GM18505 (cell line): ENCODE measurements around the gene BBS1.
A peak's percentile ranks its signal among the peaks of the same experiment; 100 is the strongest.
"Not testable (repeated sequence)": the region's sequence is repeated elsewhere in the genome, so short reads cannot be mapped to it uniquely, and the experiment has no call there.

Experiments
- ATAC-seq: cut with Tn5 transposase; IDR thresholded peaks from one replicate; pipeline ENCODE4 v1.9.1; 2021; ENCODE audit not compliant: unreplicated experiment
- POLR2A ChIP-seq: IDR thresholded peaks from 4 replicates; pipeline ENCODE4 v1.6.1; 2011; ENCODE audit warnings: borderline replicate concordance; ENCODE audit not compliant: insufficient read depth, insufficient read length; ENCODE audit errors: extremely low read depth

BBS1 gene

DNA sequence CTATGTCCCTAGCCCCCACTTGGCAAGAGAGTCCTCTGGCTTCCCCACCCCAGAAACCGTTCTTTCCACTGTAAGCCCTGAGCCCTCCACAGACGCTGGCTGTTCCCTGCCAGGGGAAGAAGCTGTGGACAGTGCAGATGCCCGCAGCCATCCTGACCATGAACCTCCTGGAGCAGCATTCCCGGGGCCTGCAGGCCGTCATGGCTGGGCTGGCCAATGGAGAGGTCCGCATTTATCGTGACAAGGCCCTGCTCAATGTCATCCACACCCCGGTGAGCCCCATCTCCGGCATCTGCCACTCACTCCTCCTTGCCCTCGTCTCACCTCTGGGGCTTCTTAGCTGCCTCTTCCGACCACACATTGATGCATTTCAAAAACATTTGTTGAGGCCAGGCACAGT is 13.2 kb downstream of the BBS1 start:
- TF ChIP-seq POLR2A = no peak

DNA sequence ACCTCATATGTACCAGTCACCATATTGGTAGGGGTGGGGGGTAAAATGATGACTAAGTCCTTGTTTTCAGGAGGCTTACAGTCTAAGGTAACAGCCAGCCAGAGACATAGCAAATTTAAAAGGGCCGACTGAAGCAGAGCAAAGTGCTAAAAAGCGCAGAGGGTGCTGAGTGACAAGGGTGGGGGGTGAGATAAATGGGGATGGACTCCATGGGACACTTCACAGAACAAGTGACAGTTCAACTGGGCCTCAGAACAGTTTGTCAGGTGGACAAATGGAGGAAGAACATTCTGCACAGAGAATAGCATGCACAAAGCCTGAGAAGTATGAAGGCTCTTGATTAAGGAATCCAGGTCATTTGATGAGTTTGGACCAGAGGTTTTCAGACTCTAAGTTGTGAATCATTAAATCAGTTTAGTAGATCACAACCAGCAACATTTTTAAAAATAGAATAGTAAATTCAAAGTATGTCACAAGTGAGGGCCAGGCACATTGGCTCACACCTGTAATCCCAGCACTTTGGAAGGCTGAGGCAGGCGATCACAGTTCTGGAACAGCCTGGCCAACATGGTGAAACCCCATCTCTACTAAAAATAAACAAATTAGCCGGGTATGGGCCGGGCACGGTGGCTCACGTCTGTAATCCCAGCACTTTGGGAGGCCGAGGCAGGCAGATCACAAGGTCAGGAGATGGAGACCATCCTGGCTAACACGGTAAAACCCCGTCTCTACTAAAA is 14.0 kb downstream of the BBS1 start:
- no peak for ATAC-seq
- no peak for TF ChIP-seq POLR2A

More for the DNA sequence above, 13.2 kb downstream of the BBS1 start:
- ATAC-seq = no peak

DNA sequence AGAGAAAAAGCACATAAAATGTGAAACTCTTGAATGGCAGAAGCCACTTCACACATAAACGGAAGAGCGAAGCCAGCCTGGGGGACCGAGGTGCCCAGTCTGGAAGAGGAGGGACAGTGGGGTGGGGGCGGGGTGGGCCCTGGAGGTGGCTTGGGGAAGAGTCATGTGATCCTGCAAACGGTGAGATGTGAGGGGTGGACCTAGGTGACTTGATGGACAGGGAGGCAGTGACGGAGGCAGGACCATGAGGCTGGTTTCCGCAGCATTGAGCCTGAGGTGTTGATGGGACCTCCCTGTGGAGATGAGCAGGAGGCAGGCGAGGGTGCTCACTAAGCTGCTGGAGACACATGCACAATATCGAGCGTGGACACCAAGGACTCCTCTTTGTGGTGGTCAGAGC is 18.6 kb downstream of the BBS1 start:
- no peak for ATAC-seq
- no peak for TF ChIP-seq POLR2A

GRCh38 chr11:66529655-66530054 is 19.2 kb downstream of the BBS1 start:
- no peak for ATAC-seq
- no peak for TF ChIP-seq POLR2A

DNA sequence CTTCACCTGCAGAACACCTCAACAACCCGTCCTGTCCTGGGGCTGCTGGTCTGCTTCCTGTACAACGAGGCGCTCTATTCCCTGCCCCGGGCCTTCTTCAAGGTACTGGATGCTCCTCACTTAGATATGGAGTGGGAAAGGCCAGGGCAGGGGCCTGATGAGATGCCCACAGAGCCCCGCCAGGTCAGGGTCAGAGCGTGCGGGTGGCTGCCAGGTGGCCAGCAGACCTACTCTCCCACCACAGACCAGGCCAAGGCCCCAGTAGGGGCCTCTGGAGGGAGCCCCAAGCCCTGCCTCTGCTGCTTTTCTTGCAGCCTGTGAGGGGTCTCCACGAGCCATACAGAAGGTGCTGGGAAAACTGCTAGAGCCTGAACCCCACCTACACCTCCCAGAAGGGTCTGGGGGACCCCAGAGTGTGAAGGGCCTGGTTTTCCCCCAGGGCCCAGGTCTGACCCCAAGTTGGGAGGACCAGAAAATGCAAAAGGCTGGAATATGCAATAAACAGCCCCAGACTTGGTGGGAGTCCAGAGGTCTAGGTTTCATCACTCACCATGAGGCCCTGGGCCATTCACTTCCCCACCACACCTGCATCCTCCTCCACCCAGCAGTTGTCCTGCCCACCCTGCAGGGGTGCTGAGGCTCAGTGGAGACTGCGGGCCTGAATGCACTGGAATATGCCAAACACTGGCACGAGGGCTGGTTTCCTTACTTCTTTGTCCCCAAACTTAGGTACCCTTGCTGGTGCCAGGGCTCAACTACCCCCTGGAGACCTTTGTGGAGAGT is 20.7 kb downstream of the BBS1 start:
- no peak for ATAC-seq
- no peak for TF ChIP-seq POLR2A

GRCh38 chr11:66531841-66532240 is 21.4 kb downstream of the BBS1 start:
- no peak for TF ChIP-seq POLR2A
- ATAC-seq = no peak

GRCh38 chr11:66532784-66533183 is 22.3 kb downstream of the BBS1 start:
- TF ChIP-seq POLR2A = no peak
- ATAC-seq = no peak

GRCh38 chr11:66539170-66539869 is 28.9 kb downstream of the BBS1 start:
- no peak for TF ChIP-seq POLR2A

GRCh38 chr11:66539870-66540213 is 29.4 kb downstream of the BBS1 start:
- no peak for TF ChIP-seq POLR2A
- no peak for ATAC-seq

More at GRCh38 chr11:66539170-66539869, 28.9 kb downstream of the BBS1 start:
- no peak for ATAC-seq

DNA sequence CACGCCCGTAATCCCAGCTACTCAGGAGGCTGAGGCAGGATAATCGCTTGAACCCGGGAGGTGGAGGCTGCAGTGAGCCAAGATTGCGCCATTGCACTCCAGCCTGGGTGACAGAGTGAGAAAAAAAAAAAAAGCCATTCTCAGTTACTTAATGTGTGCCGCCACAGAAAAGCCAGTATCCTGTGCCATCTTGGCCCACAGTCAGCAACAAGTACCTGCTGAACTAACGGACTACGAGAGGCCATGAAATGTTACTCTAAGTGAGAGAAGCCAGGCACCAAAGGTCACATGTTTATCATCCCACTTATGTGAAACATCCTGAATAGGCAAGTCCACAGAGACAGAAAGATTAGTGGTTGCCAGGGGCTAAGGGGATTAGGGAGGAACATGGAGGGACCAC is 30.2 kb downstream of the BBS1 start:
- ATAC-seq = not testable (repeated sequence)

DNA sequence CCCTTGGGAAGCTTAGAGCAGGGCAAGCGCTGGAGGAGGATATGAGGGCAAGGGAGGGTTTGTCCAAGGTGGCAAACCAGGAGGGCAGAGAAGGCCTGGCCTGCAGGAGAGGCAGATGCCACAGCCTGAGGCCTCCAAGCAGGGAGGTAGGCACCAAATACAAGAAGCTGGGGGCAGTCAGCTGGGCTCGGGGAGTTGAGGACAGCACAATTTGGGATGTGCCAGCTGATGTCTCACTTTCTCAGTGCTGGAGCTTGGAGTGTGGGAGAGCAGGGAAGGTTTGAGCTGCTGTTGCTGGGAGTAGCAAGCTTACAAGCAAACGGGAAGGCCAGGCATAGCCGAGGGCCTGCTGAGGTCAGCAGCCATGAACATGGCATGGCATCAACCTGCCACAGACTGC is 31.5 kb downstream of the BBS1 start:
- no peak for TF ChIP-seq POLR2A
- ATAC-seq = no peak

- no peak for TF ChIP-seq POLR2A
- ATAC-seq = no peak
Measured at GRCh38 chr11:66542362-66542761, 31.9 kb downstream of the BBS1 start.

- no peak for ATAC-seq
- TF ChIP-seq POLR2A = peak; percentile 24
Measured at GRCh38 chr11:66543263-66544107, 33.0 kb downstream of the BBS1 start.

- not testable (repeated sequence) for ATAC-seq
Measured at GRCh38 chr11:66544952-66545351, 34.5 kb downstream of the BBS1 start.
